ENCODE measurements around the gene ABCF3.

DNA sequence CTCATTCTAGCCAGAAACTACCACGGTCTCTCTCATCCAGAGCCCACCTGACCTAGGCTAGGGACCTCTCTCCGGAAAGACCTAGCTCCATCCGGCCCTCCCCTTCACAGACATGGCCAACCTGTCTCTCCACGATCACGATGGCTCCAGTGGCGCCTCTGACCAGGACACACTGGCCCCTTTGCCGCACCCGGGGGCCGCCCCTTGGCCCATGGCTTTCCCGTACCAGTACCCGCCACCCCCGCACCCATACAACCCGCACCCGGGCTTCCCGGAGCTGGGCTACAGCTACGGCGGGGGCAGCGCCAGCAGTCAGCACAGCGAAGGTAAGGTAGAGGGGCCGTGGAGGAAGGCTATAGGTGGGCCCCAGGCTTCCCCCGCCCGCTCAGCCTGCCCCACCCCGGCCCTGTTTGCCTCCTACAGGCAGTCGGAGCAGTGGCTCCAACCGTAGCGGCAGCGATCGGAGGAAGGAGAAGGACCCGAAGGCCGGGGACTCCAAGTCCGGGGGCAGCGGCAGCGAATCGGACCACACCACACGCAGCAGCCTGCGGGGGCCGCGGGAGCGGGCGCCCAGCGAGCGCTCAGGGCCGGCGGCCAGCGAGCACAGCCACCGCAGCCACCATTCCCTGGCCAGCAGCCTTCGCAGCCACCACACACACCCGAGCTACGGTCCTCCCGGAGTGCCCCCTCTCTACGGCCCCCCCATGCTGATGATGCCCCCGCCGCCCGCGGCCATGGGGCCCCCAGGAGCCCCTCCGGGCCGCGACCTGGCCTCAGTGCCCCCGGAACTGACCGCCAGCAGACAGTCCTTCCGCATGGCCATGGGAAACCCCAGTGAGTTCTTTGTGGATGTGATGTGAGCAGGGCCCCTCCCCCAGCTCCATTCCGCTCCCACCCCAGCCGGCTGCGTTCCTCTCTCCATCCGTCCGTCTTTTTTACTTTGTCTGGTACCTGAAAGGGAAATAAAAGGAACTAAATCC, 15.8 kb upstream of the ABCF3 start:
- TF ChIP-seq, protein P1, sequence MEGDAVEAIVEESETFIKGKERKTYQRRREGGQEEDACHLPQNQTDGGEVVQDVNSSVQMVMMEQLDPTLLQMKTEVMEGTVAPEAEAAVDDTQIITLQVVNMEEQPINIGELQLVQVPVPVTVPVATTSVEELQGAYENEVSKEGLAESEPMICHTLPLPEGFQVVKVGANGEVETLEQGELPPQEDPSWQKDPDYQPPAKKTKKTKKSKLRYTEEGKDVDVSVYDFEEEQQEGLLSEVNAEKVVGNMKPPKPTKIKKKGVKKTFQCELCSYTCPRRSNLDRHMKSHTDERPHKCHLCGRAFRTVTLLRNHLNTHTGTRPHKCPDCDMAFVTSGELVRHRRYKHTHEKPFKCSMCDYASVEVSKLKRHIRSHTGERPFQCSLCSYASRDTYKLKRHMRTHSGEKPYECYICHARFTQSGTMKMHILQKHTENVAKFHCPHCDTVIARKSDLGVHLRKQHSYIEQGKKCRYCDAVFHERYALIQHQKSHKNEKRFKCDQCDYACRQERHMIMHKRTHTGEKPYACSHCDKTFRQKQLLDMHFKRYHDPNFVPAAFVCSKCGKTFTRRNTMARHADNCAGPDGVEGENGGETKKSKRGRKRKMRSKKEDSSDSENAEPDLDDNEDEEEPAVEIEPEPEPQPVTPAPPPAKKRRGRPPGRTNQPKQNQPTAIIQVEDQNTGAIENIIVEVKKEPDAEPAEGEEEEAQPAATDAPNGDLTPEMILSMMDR (IDR thresholded peaks at IDR 0.05) = no peak
- TF ChIP-seq POLR2A (IDR thresholded peaks at IDR 0.05) = no peak

Data from prostate gland (tissue), 2 donors.